Testis (tissue), 2 donors: ENCODE results near the gene SARDH.

ENCODE experiments used
- CTCF ChIP-seq, 3 experiments: fragments of 450-650 bp in 2 of 3; fragments of 200-600 bp in 1 of 3; sonication (generic) in 1 of 3; IDR thresholded peaks; one replicate each; pipeline ENCODE4 v1.5.1; 2016 to 2019; ENCODE audit warnings: antibody characterized with exemption in 3 of 3, mild to moderate bottlenecking in 2 of 3, moderate library complexity in 1 of 3
- POLR2A ChIP-seq: fragments of 450-650 bp; IDR thresholded peaks from one replicate; pipeline ENCODE4 v1.6.1; 2017; ENCODE audit warnings: antibody characterized with exemption, mild to moderate bottlenecking, moderate library complexity

GRCh38 chr9:133715295-133715865 lies 22.8 kb downstream of the SARDH start:
- TF ChIP-seq POLR2A: no peak
- TF ChIP-seq CTCF (IDR thresholded peaks at IDR 0.05): no peak
